ENCODE data around the gene CBX7. TPM values are rescaled to one million over a fixed set of nuclear protein-coding genes. Genes with fewer than 3 reads are reported as not detected.
"Not testable (repeated sequence)": the region's sequence is repeated elsewhere in the genome, so short reads cannot be mapped to it uniquely, and the experiment has no call there.

The CBX7 gene
- total RNA-seq, 1 donor from 2014 or later: 7.7 TPM

DNA sequence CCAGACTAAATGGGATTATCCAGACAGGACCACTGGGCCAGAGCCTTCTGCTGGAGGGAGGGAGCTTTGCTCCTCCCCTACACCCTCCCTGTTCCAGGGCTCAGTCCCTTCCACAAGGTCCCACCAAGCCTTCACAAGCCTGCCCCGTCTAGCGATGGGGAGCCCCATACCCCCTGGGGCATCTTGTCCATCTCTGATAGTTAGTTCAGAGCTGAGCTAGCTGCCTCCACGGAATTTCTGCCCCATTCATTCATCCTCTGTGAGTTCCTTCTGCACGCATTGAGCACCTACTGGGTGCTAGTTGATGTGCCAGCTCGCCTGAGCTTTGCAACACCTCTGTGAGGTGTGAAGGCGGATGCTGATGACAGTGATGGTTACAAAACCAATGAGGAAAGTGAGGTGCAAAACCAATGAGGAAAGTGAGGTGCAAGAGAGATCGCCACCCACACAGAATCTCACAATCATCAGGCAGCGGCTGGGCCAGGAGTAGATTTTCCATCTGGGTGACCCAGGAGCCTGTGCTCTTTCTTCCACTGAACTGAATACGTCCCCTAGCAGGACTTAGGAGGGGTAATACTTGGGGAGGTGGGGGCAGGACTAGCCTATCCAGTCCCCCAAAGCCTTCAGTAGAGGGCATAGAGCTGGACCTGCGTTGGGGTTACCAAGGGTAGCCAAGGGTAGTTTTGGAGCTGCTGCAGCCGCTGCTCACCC lies 21.5 kb upstream of the CBX7 start:
- no peak for TF ChIP-seq CTCF (IDR thresholded peaks at IDR 0.05; ENCODE audit: unreplicated experiment)
- Mint-ChIP-seq H3K36me3 (ENCODE audit: insufficient read depth) (no peaks in the 10 kb centered on the region), H3K4me1 (ENCODE audit: low read depth) (peaks cover 29% of the 10 kb centered on the region), H3K4me3 (ENCODE audit: low read depth) (no peak overlapping the region), H3K9me3 (ENCODE audit: low read depth) (no peaks in the 10 kb centered on the region), H3K27me3 (peaks cover 10% of the 10 kb centered on the region), H3K27ac (peak overlapping the region; percentile 97)
- DNase-seq (ENCODE audit: low spot score, unreplicated experiment): no peak

DNA sequence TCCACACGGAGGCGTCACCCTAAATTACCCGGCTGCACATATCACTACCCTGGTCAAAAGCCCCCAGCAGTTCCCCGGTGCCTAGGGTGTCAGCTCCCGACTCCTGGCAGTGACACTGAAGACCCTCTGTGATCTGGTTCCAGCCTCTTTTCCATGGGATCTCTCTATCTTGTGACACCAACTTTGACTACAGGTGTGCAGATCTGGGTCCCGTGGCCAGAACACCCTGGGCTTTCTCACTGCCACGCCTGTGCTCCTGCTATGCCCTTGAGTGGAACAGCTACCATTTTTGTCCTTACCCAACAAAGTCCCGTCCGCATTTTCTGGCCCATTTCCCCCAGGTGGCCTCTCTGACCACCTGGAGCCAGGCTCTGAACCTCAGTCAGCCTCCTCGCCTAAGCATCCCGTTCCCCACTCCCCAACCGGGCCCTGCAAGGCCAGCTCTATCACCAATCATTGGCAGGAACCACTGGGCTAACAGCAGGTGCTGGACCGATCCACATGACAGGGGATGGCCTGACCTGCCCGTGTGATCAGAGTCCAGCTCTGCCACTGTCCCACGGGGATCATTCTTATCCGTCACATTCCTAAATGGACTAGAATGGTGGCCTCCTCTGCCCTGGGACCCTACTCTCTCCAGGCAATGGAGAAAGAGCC lies 20.7 kb upstream of the CBX7 start:
- Mint-ChIP-seq H3K27me3 (peaks cover 12% of the 10 kb centered on the region), H3K36me3 (ENCODE audit: insufficient read depth) (no peaks in the 10 kb centered on the region), H3K4me1 (ENCODE audit: low read depth) (peaks cover 27% of the 10 kb centered on the region), H3K27ac (peak overlapping the region; percentile 63), H3K9me3 (ENCODE audit: low read depth) (no peaks in the 10 kb centered on the region), H3K4me3 (ENCODE audit: low read depth) (no peak overlapping the region)
- TF ChIP-seq CTCF (IDR thresholded peaks at IDR 0.05; ENCODE audit: unreplicated experiment): no peak
- DNase-seq (ENCODE audit: low spot score, unreplicated experiment): no peak

GRCh38 chr22:39172265-39173049 lies 20.0 kb upstream of the CBX7 start:
- H3K4me3 Mint-ChIP-seq (ENCODE audit: low read depth); DNase-seq (ENCODE audit: low spot score, unreplicated experiment); H3K9me3 Mint-ChIP-seq (ENCODE audit: low read depth); H3K36me3 Mint-ChIP-seq (ENCODE audit: insufficient read depth): not testable (repeated sequence)
- H3K4me1 Mint-ChIP-seq (ENCODE audit: low read depth): peaks cover 27% of the 10 kb centered on the region
- H3K27ac Mint-ChIP-seq: peak overlapping the region; percentile 63
- H3K27me3 Mint-ChIP-seq: peaks cover 12% of the 10 kb centered on the region

DNA sequence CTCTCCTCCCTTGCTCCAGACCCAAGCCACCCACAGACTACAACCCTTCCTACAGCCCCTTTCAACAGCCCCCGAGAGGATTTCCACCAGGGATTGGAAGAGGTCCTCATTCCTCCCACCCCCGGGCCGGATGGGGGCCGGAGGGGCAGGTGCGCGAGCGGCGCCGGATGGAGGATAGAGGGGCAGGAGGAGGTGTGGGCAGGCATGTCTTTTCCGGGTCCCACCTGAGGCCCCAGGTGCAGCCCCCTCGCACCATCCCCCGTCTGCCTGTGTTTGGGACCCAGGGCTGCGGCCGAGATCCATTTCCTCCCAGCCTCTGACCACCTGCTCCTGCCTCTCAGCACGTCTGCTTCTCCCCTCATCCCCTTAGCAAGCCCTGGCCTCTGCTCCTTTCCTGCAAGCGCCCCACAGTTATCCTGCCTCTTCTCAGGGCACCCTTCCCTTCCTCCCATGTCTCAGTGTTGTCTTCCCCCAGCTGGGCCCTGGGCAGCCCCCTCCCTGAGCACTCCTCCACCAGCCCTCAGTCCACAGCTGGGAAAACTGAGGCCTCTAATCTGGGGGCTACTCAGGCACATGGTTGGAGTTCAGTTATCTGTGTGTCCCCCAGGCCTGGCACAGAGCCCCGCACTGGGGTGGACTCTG lies 19.3 kb upstream of the CBX7 start:
- H3K4me1 Mint-ChIP-seq (ENCODE audit: low read depth): peaks cover 27% of the 10 kb centered on the region
- H3K9me3 Mint-ChIP-seq (ENCODE audit: low read depth): no peaks in the 10 kb centered on the region
- DNase-seq (ENCODE audit: low spot score, unreplicated experiment): no peak
- H3K27ac Mint-ChIP-seq: no peak overlapping the region
- peaks cover 12% of the 10 kb centered on the region for H3K27me3 Mint-ChIP-seq
- no peak overlapping the region for H3K4me3 Mint-ChIP-seq (ENCODE audit: low read depth)
- H3K36me3 Mint-ChIP-seq (ENCODE audit: insufficient read depth): no peaks in the 10 kb centered on the region
- TF ChIP-seq CTCF (IDR thresholded peaks at IDR 0.05; ENCODE audit: unreplicated experiment): no peak

- H3K27ac Mint-ChIP-seq: peak overlapping the region; percentile 86
- H3K4me1 Mint-ChIP-seq (ENCODE audit: low read depth): peaks cover 26% of the 10 kb centered on the region
- TF ChIP-seq CTCF (IDR thresholded peaks at IDR 0.05; ENCODE audit: unreplicated experiment): peak; percentile 98
- DNase-seq (ENCODE audit: low spot score, unreplicated experiment): peak; percentile 88
- peaks cover 12% of the 10 kb centered on the region for H3K27me3 Mint-ChIP-seq
- no peaks in the 10 kb centered on the region for H3K9me3 Mint-ChIP-seq (ENCODE audit: low read depth)
- no peak overlapping the region for H3K4me3 Mint-ChIP-seq (ENCODE audit: low read depth)
- no peaks in the 10 kb centered on the region for H3K36me3 Mint-ChIP-seq (ENCODE audit: insufficient read depth)
Observed at GRCh38 chr22:39170825-39171622, 18.5 kb upstream of the CBX7 start.

All from progenitor cell of endocrine pancreas (in vitro differentiated cells).